IPS DF 6.9 (cell line): ENCODE measurements around the gene FNDC3B.

ENCODE experiments used
- DNase-seq: peaks from one replicate; pipeline ENCODE4 v3.0.0-alpha.2; 2013; ENCODE audit warnings: low read depth, low spot score
- H3K27ac ChIP-seq: one replicate; pipeline ENCODE4 v1.5.1; 2013; ENCODE audit warnings: low read length, control low read depth
- H3K27me3 ChIP-seq: 2 replicates; pipeline ENCODE4 v1.6.1; 2013; ENCODE audit warnings: mild to moderate bottlenecking, low read length; ENCODE audit not compliant: control insufficient read depth, insufficient read depth
- H3K36me3 ChIP-seq: 2 replicates; pipeline ENCODE4 v1.6.1; 2013; ENCODE audit warnings: low read length; ENCODE audit not compliant: control insufficient read depth, insufficient read depth
- H3K4me1 ChIP-seq: 2 replicates; pipeline ENCODE4 v1.6.1; 2013; ENCODE audit warnings: low read length; ENCODE audit not compliant: control insufficient read depth, insufficient read depth
- H3K4me3 ChIP-seq: 2 replicates; pipeline ENCODE4 v1.5.1; 2013; ENCODE audit warnings: mild to moderate bottlenecking, low read length
- H3K9me3 ChIP-seq: 2 replicates; pipeline ENCODE4 v1.6.1; 2013; ENCODE audit warnings: low read length, inconsistent platforms; ENCODE audit not compliant: control insufficient read depth, insufficient read depth
- WGBS: extraction: QIAGEN DNeasy Blood & Tissue Kit; methylation state at CpG from one replicate; pipeline ENCODE4 v1.1.7; 2013; ENCODE audit warnings: mixed read lengths, missing lambda C conversion rate; ENCODE audit not compliant: insufficient read length, insufficient coverage; 5-methylcytosine and 5-hydroxymethylcytosine counted together

Gene FNDC3B

GRCh38 chr3:172082820-172083513 lies 43.6 kb downstream of the FNDC3B start:
- Histone ChIP-seq H3K27me3 (no peaks in the 10 kb centered on the region), H3K4me1 (no peaks in the 10 kb centered on the region), H3K4me3 (no peak overlapping the region), H3K27ac (no peak overlapping the region), H3K36me3 (0 out of 2 replicates have a peak, but pooled peaks cover 2% of the 10 kb centered on the region), H3K9me3 (no peaks in the 10 kb centered on the region)
- WGBS = no CpG with 5 or more reads among the region's 5 CpGs
- DNase-seq = no peak

DNA sequence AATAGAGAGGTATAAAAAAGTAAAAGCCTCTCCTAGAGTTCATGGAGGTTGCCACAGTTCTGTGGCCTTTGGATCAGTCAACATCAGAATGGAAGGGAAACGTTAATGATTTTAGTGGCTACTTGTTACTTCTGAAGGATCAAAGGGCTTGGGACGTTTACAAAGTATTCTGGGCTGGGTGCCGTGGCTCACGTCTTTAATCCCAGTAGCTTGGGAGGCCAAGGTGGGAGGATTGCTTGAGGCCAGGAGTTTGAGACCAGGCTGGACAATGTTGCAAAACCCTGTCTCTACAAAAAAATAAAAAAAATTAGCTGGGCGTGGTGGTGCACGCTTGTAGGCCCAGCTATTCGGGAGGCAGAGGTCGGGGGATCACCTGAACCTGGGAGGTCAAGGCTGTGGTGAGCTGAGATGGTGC lies 44.6 kb downstream of the FNDC3B start:
- Histone ChIP-seq H3K9me3 (no peaks in the 10 kb centered on the region), H3K27ac (no peak overlapping the region), H3K4me3 (no peak overlapping the region), H3K4me1 (no peaks in the 10 kb centered on the region), H3K36me3 (0 out of 2 replicates have a peak, but pooled peaks cover 2% of the 10 kb centered on the region), H3K27me3 (no peaks in the 10 kb centered on the region)
- WGBS = no CpG with 5 or more reads among the region's 8 CpGs
- DNase-seq = no peak

DNA sequence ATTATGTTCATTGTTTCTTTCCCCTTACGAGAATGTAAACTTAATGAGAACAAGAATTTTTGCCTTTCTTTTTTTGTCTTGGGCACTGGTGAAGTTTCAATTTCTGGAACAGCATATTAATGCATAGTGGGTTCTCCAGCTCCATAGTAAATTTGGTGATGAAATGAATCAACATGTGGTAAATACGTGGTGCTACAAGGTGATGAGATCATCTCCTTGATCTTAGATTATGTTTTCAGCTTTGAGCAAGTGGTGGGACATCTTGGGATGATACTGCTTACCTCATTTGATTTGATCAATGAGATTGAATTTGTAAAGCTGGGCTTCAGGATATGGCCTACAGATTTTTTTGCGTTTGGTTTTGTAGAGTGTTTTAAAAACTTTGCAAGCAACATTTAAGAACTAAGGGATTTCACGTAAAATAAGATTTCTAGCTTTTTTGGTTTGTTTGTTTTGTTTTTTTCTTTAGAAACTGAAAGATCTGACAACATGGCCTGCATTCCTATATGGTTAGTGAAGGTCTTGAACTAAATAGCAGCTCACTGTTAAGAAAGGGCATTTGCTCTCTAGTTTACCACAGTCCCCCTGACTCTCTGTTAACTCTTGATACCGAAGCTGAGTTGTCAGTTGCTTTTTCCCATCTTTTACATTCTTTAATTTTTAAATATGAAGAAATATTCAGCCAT lies 45.6 kb downstream of the FNDC3B start:
- Histone ChIP-seq H3K27me3 (no peaks in the 10 kb centered on the region), H3K4me1 (no peaks in the 10 kb centered on the region), H3K36me3 (0 out of 2 replicates have a peak, but pooled peaks cover 2% of the 10 kb centered on the region), H3K9me3 (no peaks in the 10 kb centered on the region), H3K27ac (no peak overlapping the region), H3K4me3 (no peak overlapping the region)
- no peak for DNase-seq
- WGBS = no CpG with 5 or more reads among the region's 5 CpGs

- Histone ChIP-seq H3K36me3 (0 out of 2 replicates have a peak, but pooled peaks cover 2% of the 10 kb centered on the region), H3K27ac (no peak overlapping the region), H3K27me3 (no peaks in the 10 kb centered on the region), H3K9me3 (no peaks in the 10 kb centered on the region), H3K4me1 (no peaks in the 10 kb centered on the region), H3K4me3 (no peak overlapping the region)
- no CpG with 5 or more reads among the region's 2 CpGs for WGBS
- no peak for DNase-seq
Measured at GRCh38 chr3:172085557-172085895, 46.1 kb downstream of the FNDC3B start.

DNA sequence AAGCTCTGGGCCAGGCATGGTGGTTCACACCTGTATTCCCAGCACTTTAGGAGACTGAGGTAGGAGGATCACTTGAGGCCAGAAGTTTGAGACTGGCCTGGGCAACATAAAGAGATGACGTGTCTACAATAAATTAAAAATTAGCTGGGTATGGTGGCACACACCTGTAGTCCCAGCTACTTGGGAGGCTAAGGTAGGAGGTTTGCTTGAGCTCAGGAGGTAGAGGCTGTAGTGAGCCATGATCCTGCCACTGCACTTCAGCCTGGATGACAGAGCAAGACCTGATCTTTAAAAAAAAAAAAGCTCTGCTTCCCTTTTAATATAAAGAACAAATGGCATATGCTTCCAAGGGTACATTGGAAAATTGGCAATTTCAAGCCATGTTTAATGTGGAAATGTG lies 46.7 kb downstream of the FNDC3B start:
- H3K4me1 ChIP-seq = no peaks in the 10 kb centered on the region

GRCh38 chr3:172087198-172087597 lies 47.8 kb downstream of the FNDC3B start:
- H3K27me3 ChIP-seq = no peaks in the 10 kb centered on the region
- 0 out of 2 replicates have a peak, but pooled peaks cover 1% of the 10 kb centered on the region for H3K36me3 ChIP-seq
- WGBS = no CpG with 5 or more reads among the region's 4 CpGs
- no peak overlapping the region for H3K4me3 ChIP-seq
- no peaks in the 10 kb centered on the region for H3K9me3 ChIP-seq
- no peak overlapping the region for H3K27ac ChIP-seq
- H3K4me1 ChIP-seq = no peaks in the 10 kb centered on the region
- DNase-seq = no peak

More for the DNA sequence above, 46.7 kb downstream of the FNDC3B start:
- WGBS = no CpG with 5 or more reads among the region's 1 CpG
- Histone ChIP-seq H3K9me3 (no peaks in the 10 kb centered on the region), H3K36me3 (0 out of 2 replicates have a peak, but pooled peaks cover 2% of the 10 kb centered on the region), H3K4me3 (no peak overlapping the region), H3K27ac (no peak overlapping the region), H3K27me3 (no peaks in the 10 kb centered on the region)
- no peak for DNase-seq

DNA sequence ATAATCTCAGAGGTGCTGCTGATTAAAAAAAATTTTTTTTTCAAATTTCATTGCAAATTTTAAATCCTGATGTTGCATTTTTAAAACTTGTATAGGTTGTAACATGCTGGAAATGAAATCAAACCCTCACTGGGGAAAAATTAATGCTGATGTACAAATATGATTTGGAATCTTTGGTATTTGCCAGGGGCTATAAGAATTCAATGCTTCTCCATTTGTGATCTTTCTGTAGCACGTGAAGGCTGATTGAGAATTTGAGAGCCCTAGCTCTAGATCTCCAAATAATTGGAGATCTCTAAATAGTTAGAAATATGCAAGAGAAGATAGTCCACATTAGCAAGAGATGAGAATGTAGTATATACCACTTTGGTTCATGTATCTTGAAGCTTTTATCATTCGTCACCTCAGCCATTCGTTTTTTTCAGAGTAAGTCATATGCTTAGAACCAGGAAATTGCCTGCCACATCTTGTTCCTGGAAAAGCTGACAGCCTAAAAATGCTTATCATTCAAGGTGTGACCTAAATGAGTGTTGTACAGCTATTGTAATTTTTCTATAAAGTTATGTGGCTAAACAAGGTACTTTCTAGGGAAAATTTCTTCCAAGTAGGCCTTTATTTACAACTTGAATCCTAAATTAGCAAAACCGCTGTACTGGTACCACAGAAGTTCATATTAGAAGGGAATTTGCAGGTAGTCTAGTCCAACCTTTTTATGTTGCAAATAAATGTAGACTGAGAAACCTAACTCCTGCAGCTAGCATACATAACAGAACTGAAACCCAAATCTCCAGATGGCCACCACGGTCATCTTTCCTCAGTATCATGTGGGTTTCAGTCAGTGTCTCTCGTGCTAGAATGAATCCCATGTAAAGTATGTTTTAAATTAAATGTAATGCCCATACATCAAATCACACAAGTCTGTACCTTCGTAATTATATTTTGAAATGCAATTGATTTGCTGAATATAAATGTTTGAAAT lies 48.5 kb downstream of the FNDC3B start:
- Histone ChIP-seq H3K36me3 (no peaks in the 10 kb centered on the region), H3K27me3 (no peaks in the 10 kb centered on the region), H3K27ac (no peak overlapping the region), H3K4me1 (no peaks in the 10 kb centered on the region), H3K4me3 (no peak overlapping the region), H3K9me3 (no peaks in the 10 kb centered on the region)
- DNase-seq = no peak
- no CpG with 5 or more reads among the region's 7 CpGs for WGBS

DNA sequence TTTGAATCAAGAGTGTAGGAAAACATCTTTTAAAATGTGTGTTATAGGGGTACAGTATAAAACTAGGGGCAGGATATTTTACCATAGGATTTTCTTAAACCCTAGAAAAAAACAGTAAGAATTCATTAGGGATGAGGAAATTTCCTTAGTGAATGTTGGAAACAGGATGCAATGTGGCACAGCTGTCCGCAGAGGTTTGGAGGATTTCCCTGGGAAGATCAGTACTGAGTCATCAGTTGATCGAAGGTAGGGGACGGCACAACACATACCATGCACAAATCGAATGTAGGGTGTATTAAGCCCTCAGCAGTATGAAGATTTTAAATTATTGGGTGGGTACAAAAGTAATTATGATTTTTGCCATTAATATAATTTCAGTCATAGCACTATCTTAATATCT lies 49.9 kb downstream of the FNDC3B start:
- no peak overlapping the region for H3K27ac ChIP-seq
- no CpG with 5 or more reads among the region's 4 CpGs for WGBS
- H3K36me3 ChIP-seq = no peaks in the 10 kb centered on the region
- no peak overlapping the region for H3K4me3 ChIP-seq
- H3K4me1 ChIP-seq = no peaks in the 10 kb centered on the region
- H3K9me3 ChIP-seq = no peaks in the 10 kb centered on the region
- no peak for DNase-seq
- no peaks in the 10 kb centered on the region for H3K27me3 ChIP-seq

DNA sequence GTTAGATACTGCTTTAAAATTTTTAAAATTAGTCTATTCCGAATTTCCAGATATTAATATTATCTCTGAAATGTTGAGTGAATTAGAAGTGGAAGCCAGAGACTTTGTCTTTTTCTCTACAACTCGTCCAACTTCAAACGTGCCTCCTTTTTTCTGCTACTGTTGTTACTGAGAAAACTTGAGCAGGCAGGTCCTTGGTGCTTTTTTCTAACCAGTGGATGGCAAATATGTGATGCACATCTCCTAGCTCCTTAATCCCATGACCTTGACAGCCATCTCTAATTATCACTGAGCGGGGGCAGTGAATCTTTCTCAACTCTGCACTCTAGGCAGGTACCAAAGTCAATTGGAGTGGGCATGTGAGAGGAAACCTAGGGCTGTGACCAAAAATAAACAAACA lies 50.7 kb downstream of the FNDC3B start:
- no CpG with 5 or more reads among the region's 4 CpGs for WGBS
- H3K36me3 ChIP-seq = no peaks in the 10 kb centered on the region
- no peaks in the 10 kb centered on the region for H3K9me3 ChIP-seq
- DNase-seq = no peak
- H3K27ac ChIP-seq = no peak overlapping the region
- H3K4me3 ChIP-seq = no peak overlapping the region
- 0 out of 2 replicates have a peak, but pooled peaks cover 1% of the 10 kb centered on the region for H3K4me1 ChIP-seq
- no peaks in the 10 kb centered on the region for H3K27me3 ChIP-seq

DNA sequence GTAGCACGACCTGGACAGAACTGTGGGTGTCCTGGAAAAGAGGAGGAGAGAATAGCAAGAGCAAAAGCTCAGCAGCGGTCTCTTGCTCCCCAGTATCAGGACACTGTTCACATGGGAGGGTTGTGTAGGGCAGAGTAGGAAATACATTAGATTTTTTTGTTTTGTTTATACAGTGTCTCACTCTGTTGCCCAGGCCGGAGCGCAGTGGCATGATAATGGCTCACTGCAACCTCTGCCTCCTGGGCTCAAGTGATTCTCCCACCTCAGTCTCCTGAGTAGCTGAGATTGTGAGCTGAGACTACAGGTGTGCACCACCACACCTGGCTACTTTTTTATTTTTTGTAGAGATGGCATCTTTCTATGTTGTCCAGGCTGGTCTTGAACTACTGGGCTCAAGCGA lies 53.3 kb downstream of the FNDC3B start:
- H3K4me1 ChIP-seq = peaks cover 2% of the 10 kb centered on the region; the same call in 1 of the 2 replicates
- no peaks in the 10 kb centered on the region for H3K27me3 ChIP-seq
- H3K4me3 ChIP-seq = no peak overlapping the region
- no peaks in the 10 kb centered on the region for H3K36me3 ChIP-seq
- WGBS = no CpG with 5 or more reads among the region's 5 CpGs
- no peaks in the 10 kb centered on the region for H3K9me3 ChIP-seq
- no peak for DNase-seq
- H3K27ac ChIP-seq = no peak overlapping the region
